ENCODE data around the gene MOSPD3. TPM values are rescaled to one million over a fixed set of nuclear protein-coding genes. Genes with fewer than 3 reads are reported as not detected.

Gene MOSPD3
- total RNA-seq, 1 donor from 2014 or later: 10.5 TPM

- intact Hi-C loops (cut with micrococcal nuclease): loop anchor here (2.0 kb wide), 1 partner anchor 62 kb away; no protein-coding TSS in a partner anchor
- TF ChIP-seq CTCF (IDR thresholded peaks at IDR 0.05): no peak
- no peaks in the 10 kb centered on the region for H3K9me3 Mint-ChIP-seq
Measured at GRCh38 chr7:100565133-100565571, 47.2 kb upstream of the MOSPD3 start.

GRCh38 chr7:100566018-100566531 lies 46.3 kb upstream of the MOSPD3 start:
- no peak for DNase-seq

More at GRCh38 chr7:100565133-100565571, 47.2 kb upstream of the MOSPD3 start:
- Mint-ChIP-seq H3K27me3 (no peaks in the 10 kb centered on the region), H3K4me3 (no peak overlapping the region), H3K4me1 (peaks cover 28% of the 10 kb centered on the region), H3K27ac (no peak overlapping the region), H3K36me3 (ENCODE audit: low read depth) (peaks cover 3% of the 10 kb centered on the region)
- CTCF ChIA-PET: interaction anchor here (0.6 to 3.1 kb wide), 7 partner anchors 18 to 141 kb away, joined by 3 to 24 read pairs (median 6); partner anchors contain the start of genes FBXO24, LRCH4 and POP7
- DNase-seq (no peak), ATAC-seq (ENCODE audit: low read depth) (no peak)
- POLR2A ChIA-PET: interaction anchor here (2.8 kb wide), 1 partner anchor 20 kb away, joined by 31 read pairs; the partner anchor contains the start of genes FBXO24 and LRCH4

DNA sequence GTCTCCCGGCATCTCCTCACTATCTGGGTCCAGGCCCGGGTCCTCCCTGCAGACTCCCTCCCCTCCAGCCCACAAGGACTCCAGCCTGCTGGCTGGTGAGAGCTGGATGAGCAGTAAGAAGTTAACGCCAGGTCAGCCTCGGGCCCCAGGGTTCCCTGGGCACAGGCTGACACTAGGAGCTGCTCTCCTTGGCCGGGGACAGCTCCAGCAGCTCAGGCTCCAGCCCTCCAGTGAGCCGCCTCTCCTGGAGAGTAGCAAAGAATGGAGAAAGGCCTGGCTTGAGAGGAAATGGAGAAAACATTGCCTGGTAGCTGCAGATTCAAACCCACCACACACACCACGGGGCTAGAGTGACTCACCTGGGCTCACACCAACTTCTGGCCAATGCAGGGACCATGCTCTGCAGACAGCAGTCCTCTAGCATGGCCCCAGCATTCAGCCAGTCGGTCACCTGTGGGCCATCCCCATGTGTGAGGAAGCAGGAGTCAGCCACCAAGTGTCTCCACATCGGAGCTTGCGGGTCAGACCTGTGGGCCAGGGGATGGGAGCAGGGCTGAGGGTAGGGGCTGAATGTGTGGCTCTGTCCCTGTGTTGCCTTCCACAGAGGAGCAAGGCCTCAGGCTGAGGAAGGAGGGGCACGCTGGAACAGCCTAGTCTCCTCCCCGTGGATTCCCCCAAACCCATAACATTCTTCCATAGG lies 45.2 kb upstream of the MOSPD3 start:
- peaks cover 43% of the 10 kb centered on the region for H3K4me1 Mint-ChIP-seq
- DNase-seq: no peak
- peak overlapping the region; percentile 21 for H3K27ac Mint-ChIP-seq
- POLR2A ChIA-PET: interaction anchor here (1.2 to 1.7 kb wide), 2 partner anchors 19 to 108 kb away, joined by 4 to 7 read pairs; partner anchors contain the start of genes FBXO24 and LRCH4
- ATAC-seq (ENCODE audit: low read depth): no peak
- H3K9me3 Mint-ChIP-seq: no peaks in the 10 kb centered on the region
- intact Hi-C loops (cut with micrococcal nuclease): no loop called here
- CTCF ChIA-PET: no interaction called here
- H3K27me3 Mint-ChIP-seq: no peaks in the 10 kb centered on the region
- TF ChIP-seq CTCF (IDR thresholded peaks at IDR 0.05): no peak
- peaks cover 9% of the 10 kb centered on the region for H3K36me3 Mint-ChIP-seq (ENCODE audit: low read depth)
- no peak overlapping the region for H3K4me3 Mint-ChIP-seq

More at GRCh38 chr7:100566018-100566531, 46.3 kb upstream of the MOSPD3 start:
- ChIA-PET POLR2A (interaction anchor here (0.6 to 2.8 kb wide), 4 partner anchors 19 to 81 kb away, joined by 4 to 31 read pairs (median 10); partner anchors contain the start of genes FBXO24 and LRCH4), CTCF (interaction anchor here (2.9 kb wide), 1 partner anchor 23 kb away, joined by 24 read pairs; no protein-coding TSS in a partner anchor)
- no peak for ATAC-seq (ENCODE audit: low read depth)
- no peaks in the 10 kb centered on the region for H3K27me3 Mint-ChIP-seq
- H3K4me1 Mint-ChIP-seq: peaks cover 34% of the 10 kb centered on the region
- no peaks in the 10 kb centered on the region for H3K9me3 Mint-ChIP-seq
- intact Hi-C loops (cut with micrococcal nuclease): no loop called here
- H3K27ac Mint-ChIP-seq: no peak overlapping the region
- TF ChIP-seq CTCF (IDR thresholded peaks at IDR 0.05): no peak
- no peak overlapping the region for H3K4me3 Mint-ChIP-seq
- H3K36me3 Mint-ChIP-seq (ENCODE audit: low read depth): peaks cover 3% of the 10 kb centered on the region

DNA sequence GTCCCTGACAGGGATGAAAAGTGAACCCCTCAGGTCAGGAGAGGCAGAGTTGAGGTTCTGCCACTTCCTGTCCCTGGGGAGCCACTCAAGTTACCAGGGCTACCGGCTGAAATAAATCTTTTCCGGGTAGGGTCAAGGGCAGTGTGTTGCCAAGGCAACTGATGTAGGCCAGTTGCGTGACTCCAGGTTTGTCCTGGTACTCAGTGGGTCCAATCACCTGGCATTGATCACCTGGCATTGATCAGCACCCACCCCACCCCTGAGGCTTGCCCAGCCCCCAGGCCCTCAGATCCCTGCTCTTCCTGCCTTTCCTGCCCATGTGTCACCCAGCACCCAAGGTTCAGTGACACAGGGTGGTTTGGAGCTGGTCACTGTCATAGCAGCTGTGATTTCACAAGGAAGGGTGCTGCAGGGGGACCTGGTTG lies 44.6 kb upstream of the MOSPD3 start:
- peaks cover 46% of the 10 kb centered on the region for H3K4me1 Mint-ChIP-seq
- no peak overlapping the region for H3K4me3 Mint-ChIP-seq
- peak overlapping the region; percentile 21 for H3K27ac Mint-ChIP-seq
- DNase-seq: no peak
- TF ChIP-seq CTCF (IDR thresholded peaks at IDR 0.05): no peak
- CTCF ChIA-PET: no interaction called here
- POLR2A ChIA-PET: interaction anchor here (1.2 to 1.7 kb wide), 2 partner anchors 18 to 108 kb away, joined by 4 to 7 read pairs; partner anchors contain the start of genes FBXO24 and LRCH4
- peaks cover 11% of the 10 kb centered on the region for H3K36me3 Mint-ChIP-seq (ENCODE audit: low read depth)
- intact Hi-C loops (cut with micrococcal nuclease): no loop called here
- no peaks in the 10 kb centered on the region for H3K27me3 Mint-ChIP-seq
- H3K9me3 Mint-ChIP-seq: no peaks in the 10 kb centered on the region
- ATAC-seq (ENCODE audit: low read depth): peak; percentile 18

Measured in activated B cell treated with CpG ODN at 0.5 μM for 24 hours (primary cell).